ENCODE data around the gene ELMO1. TPM values are rescaled to one million over a fixed set of nuclear protein-coding genes. Genes with fewer than 3 reads are reported as not detected.

Gene ELMO1
- total and polyA plus RNA-seq, 4 donors, result 10.1 to 183 (median 34.4) TPM

GRCh38 chr7:37007691-37008090, 441.0 kb downstream of the ELMO1 start:
- no peak for TF ChIP-seq CTCF (IDR thresholded peaks at IDR 0.05; ENCODE audit: control extremely low read depth, extremely low read depth)
- Histone ChIP-seq H3K9ac (ENCODE audit: insufficient read depth in 1 of 2, low read length in 2 of 2) (no peak overlapping the region), H3K27me3 (ENCODE audit: control insufficient read depth in 3 of 3, insufficient read depth in 3 of 3, low read length in 2 of 3) (no peaks in the 10 kb centered on the region), H3K27ac (ENCODE audit: low read depth in 1 of 2, low read length in 1 of 2) (no peak overlapping the region), H3K4me3 (no peak overlapping the region), H3K4me1 (ENCODE audit: control insufficient read depth in 5 of 5, insufficient read depth in 5 of 5, low read length in 5 of 5) (peaks cover 0 to 6% (median 3%) of the 10 kb centered on the region in 5 donors), H3K9me3 (ENCODE audit: control insufficient read depth in 4 of 4, insufficient read depth in 3 of 4, low read length in 3 of 4) (no peaks in the 10 kb centered on the region), H3K36me3 (ENCODE audit: control insufficient read depth in 4 of 4, insufficient read depth in 4 of 4, low read length in 4 of 4) (peaks cover 0 to 6% (median 2%) of the 10 kb centered on the region in 4 donors)
- no peak for DNase-seq
- WGBS, 2 donors, result 85 to 88% methylated on average over 3 of the region's 3 CpGs
- ATAC-seq (ENCODE audit: insufficient read depth, low FRiP score), result no peak

GRCh38 chr7:37007268-37007667, 441.4 kb downstream of the ELMO1 start:
- peaks cover 0 to 6% (median 3%) of the 10 kb centered on the region in 5 donors for H3K4me1 ChIP-seq (ENCODE audit: control insufficient read depth in 5 of 5, insufficient read depth in 5 of 5, low read length in 5 of 5)
- no peak overlapping the region for H3K27ac ChIP-seq (ENCODE audit: low read depth in 1 of 2, low read length in 1 of 2)
- WGBS, 2 donors, result 93 to 95% methylated on average over 4 of the region's 4 CpGs
- no peak overlapping the region for H3K9ac ChIP-seq (ENCODE audit: insufficient read depth in 1 of 2, low read length in 2 of 2)
- H3K4me3 ChIP-seq, result no peak overlapping the region
- H3K9me3 ChIP-seq (ENCODE audit: control insufficient read depth in 4 of 4, insufficient read depth in 3 of 4, low read length in 3 of 4), result no peaks in the 10 kb centered on the region
- H3K27me3 ChIP-seq (ENCODE audit: control insufficient read depth in 3 of 3, insufficient read depth in 3 of 3, low read length in 2 of 3), result no peaks in the 10 kb centered on the region
- no peak for DNase-seq
- TF ChIP-seq CTCF (IDR thresholded peaks at IDR 0.05; ENCODE audit: control extremely low read depth, extremely low read depth), result no peak
- peaks cover 0 to 4% (median under 1%) of the 10 kb centered on the region in 4 donors for H3K36me3 ChIP-seq (ENCODE audit: control insufficient read depth in 4 of 4, insufficient read depth in 4 of 4, low read length in 4 of 4)
- no peak for ATAC-seq (ENCODE audit: insufficient read depth, low FRiP score)

GRCh38 chr7:37006764-37007163, 441.9 kb downstream of the ELMO1 start:
- Histone ChIP-seq H3K36me3 (ENCODE audit: control insufficient read depth in 4 of 4, insufficient read depth in 4 of 4, low read length in 4 of 4) (peaks cover 0 to 4% (median 0%) of the 10 kb centered on the region in 4 donors), H3K9me3 (ENCODE audit: control insufficient read depth in 4 of 4, insufficient read depth in 3 of 4, low read length in 3 of 4) (no peaks in the 10 kb centered on the region), H3K4me1 (ENCODE audit: control insufficient read depth in 5 of 5, insufficient read depth in 5 of 5, low read length in 5 of 5) (peaks cover 0 to 6% (median 3%) of the 10 kb centered on the region in 5 donors), H3K9ac (ENCODE audit: insufficient read depth in 1 of 2, low read length in 2 of 2) (no peak overlapping the region), H3K27ac (ENCODE audit: low read depth in 1 of 2, low read length in 1 of 2) (no peak overlapping the region), H3K4me3 (no peak overlapping the region), H3K27me3 (ENCODE audit: control insufficient read depth in 3 of 3, insufficient read depth in 3 of 3, low read length in 2 of 3) (no peaks in the 10 kb centered on the region)
- TF ChIP-seq CTCF (IDR thresholded peaks at IDR 0.05; ENCODE audit: control extremely low read depth, extremely low read depth), result no peak
- DNase-seq (no peak), ATAC-seq (ENCODE audit: insufficient read depth, low FRiP score) (no peak)
- WGBS, 2 donors, result 89 to 98% methylated on average over 2 of the region's 2 CpGs

GRCh38 chr7:37000511-37000910, 448.2 kb downstream of the ELMO1 start:
- Histone ChIP-seq H3K9ac (ENCODE audit: insufficient read depth in 1 of 2, low read length in 2 of 2) (no peak overlapping the region), H3K27me3 (ENCODE audit: control insufficient read depth in 3 of 3, insufficient read depth in 3 of 3, low read length in 2 of 3) (no peaks in the 10 kb centered on the region), H3K4me3 (no peak overlapping the region), H3K9me3 (ENCODE audit: control insufficient read depth in 4 of 4, insufficient read depth in 3 of 4, low read length in 3 of 4) (no peaks in the 10 kb centered on the region), H3K27ac (ENCODE audit: low read depth in 1 of 2, low read length in 1 of 2) (no peak overlapping the region), H3K36me3 (ENCODE audit: control insufficient read depth in 4 of 4, insufficient read depth in 4 of 4, low read length in 4 of 4) (no peaks in the 10 kb centered on the region), H3K4me1 (ENCODE audit: control insufficient read depth in 5 of 5, insufficient read depth in 5 of 5, low read length in 5 of 5) (peaks cover 0 to 6% (median 0%) of the 10 kb centered on the region in 5 donors)
- ATAC-seq (ENCODE audit: insufficient read depth, low FRiP score) (no peak), DNase-seq (no peak)
- no peak for TF ChIP-seq CTCF (IDR thresholded peaks at IDR 0.05; ENCODE audit: control extremely low read depth, extremely low read depth)
- WGBS, 2 donors, result 91 to 92% methylated on average over 5 of the region's 5 CpGs

All from lung (tissue), 12 donors.